Stimulated activated CD8-positive, alpha-beta memory T cell treated with anti-CD3 and anti-CD28 coated beads, Interleukin-2, amount 100 ng/mL, for 1 hour (primary cell): ENCODE measurements around the gene LSM4.

Source experiments
- DNase-seq, 2 donors: peaks; one replicate each; pipeline ENCODE4 v3.0.0-alpha.2; 2020; ENCODE audit warnings: low read depth in 2 of 2

LSM4 gene

DNA sequence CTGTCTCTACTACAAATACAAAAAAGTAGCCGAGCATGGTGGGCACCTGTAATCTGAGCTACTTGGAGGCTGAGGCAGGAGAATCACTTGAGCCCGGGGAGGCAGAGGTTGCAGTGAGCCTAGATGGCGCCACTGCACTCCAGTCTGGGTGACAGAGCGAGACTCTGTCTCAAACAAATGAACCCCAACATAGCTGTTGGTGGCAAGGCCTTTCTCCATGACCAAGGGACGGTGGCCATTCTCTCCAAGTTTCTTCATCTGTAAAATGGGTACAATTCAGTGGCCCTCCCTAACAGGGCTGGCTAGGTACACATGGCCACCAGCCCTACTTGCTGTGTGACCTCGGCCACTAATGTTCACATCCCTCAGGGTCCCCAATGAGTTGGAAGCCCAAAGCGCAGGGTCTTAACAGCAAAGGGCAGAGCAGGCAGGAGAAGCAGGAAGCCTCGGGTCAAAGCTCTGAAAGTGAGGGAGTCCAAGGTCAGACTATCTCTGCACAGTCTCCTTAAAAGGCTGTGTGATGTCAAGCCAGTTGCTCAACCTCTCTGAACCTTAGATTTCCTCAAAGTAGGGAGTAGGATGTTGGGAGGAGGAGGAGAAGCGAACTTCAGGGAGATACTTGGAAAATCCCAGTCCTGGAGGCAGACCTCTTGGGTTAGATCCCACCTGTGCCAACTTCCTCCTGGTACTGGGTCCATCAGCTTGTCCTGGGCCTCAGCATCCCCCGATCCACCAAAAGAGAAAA is 44.2 kb downstream of the LSM4 start:
- DNase-seq = no peak

DNA sequence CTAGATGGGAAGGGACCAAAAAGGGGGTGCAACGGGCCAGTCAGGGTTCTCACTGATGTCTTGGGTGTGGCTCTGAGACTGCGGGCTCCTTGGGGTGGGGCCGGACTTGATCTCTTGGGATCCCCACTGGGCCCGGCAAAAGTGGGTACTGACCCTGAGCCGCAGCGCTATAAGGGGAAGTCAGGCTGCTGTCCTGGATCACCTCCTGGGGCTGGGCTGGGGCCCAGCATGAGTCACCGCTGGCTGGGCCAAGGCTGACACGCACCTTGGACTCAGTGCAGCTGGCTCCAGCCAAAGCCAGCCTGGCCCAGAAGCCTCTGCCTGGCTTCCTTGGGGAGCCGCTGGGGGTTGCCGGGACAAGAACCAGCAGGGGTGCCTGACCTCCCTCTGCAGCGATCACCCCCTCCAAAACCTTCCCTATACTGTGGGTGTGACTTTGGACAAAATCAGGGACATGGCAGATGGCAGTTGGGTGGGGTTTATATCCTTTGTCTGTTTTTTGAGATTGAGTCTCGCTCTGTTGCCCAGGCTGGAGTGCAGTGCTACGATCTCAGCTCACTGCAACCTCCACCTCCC is 48.0 kb downstream of the LSM4 start:
- no peak for DNase-seq

DNA sequence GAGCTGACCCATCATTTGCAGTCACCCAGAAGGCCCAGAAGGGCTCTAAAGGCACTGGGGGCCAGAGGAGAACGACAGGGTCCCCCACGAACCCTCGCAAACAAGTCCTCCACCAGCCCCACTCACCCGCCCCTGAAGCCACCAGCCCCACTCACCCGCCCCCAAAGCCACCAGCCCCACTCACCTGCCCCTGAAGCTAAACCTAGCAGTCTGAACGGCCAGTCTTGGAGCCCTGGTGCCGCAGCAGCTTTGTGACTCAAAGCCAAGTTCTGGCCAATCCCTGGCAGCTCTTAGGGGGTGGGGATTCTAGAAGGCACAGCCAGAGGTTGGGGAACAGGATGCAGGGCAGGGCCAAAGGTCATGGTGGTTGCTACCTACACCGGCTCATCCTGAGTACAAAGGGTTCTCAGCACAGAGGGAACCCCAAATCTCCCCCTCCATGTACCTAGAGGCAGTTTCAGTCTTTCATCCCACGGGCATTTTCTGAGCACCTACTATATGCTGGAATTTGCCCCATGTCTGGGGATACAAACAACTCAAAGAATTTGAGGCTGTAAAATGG is 48.6 kb downstream of the LSM4 start, which contains the start of gene IQCN:
IQCN (minus strand) TSS at position 234 of the 562 bp plus-strand sequence. CDS start 4,974 bp downstream, outside the sequence.
- DNase-seq = no peak

DNA sequence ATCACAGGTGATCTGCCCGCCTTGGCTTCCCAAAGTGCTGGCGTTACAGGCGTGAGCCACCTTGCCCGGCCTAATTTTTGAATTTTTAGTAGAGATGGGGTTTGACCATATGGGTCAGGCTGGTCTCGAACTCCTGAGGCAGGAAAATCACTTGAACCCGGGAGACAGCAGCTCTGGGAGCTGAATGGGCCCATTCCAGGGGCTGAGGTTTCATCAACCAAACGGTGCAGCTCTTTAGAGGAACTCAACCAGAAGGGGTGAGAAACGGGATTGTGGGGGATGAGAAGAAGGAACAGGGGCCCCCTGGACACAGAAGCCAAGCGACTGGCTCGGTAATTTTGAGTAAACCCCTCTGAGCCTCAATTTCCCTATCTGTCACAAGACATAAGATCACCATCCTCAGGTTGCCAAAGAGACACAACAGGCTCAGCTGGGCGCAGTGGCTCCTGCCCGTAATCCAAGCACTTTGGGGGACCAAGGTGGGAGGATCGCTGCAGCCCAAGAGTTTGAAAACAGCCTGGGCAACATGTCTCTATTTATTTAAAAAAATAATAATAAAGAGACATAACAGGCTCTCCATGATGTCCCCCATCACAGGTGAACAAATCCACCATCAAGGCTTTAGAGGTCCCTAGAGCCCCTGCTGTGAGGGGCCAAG is 49.2 kb downstream of the LSM4 start:
- DNase-seq = no peak

DNA sequence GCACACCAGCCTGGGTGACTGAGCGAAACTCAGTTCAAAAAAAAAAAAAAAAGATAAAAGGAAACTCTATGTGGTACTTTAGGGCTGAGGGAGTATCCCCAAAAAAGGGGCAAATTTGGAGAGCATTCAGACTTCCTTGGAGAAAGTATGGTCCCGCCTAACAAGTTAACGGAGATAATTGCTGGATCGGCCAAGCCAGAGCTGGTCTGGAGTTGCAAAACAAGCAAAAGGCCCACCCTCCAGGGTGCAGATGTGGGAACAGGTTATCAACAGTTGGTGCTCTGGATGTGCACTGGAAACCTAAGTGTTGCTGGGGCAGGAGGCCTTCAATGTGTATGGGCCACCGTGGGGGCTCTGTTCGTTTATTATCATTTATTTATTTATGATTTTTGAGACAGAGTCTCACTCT is 51.4 kb downstream of the LSM4 start:
- DNase-seq = no peak

DNA sequence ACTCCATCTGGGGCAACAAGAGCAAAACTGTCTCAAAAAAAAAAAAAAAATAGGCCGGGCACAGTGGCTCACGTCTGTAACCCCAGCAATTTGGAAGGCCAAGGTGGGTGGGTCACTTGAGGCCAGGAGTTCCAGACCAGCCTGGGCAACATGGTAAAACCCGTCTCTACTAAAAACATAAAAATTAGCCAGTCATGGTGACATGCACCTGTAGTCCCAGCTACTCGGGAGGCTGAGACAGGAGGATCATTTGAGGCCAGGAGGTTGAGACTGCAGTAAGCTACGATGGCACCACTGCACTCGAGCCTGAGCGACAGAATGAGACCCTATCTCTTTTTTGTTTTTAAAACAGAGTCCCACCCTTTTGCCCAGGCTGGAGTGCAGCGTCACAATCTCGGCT is 52.5 kb downstream of the LSM4 start:
- DNase-seq = no peak

DNA sequence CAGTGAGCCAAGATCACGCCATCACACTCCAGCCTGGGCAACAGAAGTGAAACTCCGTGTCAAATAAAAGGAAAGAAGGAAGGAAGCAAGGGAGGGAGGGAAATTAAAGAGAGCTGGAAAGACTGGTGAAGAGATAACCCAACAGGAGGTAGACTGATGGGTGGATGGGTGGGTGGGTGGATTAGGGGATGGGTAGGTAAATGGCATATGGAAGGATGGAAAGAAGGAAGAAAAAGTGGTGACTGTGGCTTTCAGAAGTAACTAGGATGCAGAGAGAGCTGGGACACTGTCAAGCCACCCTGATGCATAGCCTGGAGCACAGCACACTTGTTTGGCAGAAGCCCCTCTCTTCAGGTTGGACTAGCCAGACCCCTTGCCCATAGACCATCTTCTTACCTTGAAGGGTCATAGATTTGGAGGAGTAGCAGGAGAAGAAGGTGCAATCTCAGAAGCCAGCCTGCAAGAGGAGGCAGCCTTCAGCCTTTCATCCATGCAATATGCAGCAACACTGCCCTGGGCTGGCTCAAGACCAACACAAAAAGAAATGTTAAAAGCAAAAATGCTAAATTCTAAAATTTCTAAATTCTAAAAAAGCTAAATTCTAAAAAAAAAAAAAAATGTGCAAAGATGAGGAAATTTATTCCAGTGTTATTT is 53.7 kb downstream of the LSM4 start:
- DNase-seq = no peak

DNA sequence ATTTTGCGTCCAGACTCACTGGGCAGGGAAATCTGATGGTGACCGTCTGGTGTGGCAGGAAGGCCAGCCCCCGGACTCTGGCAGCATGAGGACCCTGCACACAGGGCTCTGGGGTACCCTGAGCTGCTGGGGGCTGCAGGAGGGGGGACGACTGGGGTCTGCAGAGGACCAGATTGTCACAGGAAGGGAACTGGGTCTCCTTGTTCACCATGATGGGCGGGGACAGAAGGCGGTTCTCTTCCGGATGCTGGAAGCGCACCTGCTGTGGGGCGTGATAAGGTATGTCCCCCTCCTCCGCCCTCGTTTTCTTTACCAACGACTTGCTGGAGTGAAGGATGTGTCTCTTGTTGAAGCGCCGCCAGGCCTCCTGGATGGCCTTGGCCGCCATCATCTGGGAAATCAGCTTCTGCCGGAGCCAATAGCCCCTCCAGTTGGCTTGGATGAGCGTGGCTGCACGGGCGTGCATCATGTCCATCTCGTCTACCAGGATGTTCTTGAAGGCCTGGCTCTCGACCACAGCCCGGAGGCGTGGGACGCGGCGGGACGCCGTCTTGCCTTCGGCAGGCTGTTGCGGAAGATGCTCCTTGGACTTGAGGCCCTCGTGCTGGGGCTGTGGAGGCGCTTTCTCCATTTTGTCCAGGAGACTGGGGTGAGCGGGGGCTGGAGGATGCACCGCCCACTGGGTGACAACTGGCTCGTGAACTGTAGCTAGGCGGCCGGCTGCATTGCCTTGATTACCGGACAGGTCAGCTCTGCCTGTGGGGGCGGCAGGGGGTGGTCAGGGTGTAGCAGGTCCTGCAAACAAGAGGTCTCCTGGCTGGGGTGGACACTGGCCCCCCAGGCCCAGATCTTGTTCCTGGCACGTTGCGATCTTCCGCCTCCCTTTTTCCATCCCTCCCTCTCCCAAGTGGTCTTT is 55.8 kb downstream of the LSM4 start:
- no peak for DNase-seq

DNA sequence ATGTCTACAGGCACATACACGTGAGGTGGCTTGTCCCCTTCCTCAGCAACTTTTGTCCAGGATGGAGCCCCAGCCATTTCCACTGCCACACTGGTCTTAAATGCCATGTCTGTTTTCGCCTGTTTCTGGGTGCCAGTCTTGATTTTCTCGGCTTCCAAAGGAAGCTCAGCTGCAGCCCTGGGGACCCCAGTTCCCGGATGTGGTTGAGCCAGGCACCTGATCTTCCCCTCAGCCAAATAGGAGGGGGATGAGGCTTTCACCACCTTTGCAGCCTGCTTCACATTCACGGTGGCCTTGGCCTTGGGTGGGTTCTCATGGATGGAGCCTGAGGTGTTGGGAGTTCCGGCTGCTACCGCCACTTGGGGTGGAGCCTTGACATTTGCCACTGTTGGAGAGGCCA is 57.3 kb downstream of the LSM4 start:
- DNase-seq = no peak

DNA sequence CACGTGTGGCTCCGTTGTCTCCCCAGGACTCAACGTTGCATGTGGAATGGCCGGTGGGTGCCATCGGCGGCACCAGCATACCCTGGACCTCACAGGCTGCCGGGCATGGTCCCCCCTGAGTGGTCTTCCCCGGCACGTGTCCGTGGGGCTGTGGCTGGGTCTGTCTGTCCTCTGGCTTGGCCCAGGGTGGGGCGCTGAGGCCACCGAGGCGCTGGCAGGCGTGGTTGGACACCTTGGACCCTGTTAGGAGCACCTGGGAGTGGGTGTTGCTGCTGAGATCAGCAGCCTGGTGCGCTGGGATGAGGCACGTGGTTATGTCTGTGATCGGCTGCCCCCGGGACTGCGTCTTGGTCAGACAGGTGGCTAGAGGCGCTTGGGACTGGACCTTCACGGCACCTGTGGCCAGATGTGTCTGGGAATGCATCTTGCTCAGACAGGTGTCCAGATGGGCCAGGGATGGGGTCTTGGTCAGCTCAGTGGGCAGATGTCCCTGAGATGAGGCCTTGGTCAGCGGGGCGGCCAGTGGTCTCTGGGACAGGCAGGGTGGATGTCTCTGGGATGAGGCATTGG is 57.8 kb downstream of the LSM4 start:
- no peak for DNase-seq

DNA sequence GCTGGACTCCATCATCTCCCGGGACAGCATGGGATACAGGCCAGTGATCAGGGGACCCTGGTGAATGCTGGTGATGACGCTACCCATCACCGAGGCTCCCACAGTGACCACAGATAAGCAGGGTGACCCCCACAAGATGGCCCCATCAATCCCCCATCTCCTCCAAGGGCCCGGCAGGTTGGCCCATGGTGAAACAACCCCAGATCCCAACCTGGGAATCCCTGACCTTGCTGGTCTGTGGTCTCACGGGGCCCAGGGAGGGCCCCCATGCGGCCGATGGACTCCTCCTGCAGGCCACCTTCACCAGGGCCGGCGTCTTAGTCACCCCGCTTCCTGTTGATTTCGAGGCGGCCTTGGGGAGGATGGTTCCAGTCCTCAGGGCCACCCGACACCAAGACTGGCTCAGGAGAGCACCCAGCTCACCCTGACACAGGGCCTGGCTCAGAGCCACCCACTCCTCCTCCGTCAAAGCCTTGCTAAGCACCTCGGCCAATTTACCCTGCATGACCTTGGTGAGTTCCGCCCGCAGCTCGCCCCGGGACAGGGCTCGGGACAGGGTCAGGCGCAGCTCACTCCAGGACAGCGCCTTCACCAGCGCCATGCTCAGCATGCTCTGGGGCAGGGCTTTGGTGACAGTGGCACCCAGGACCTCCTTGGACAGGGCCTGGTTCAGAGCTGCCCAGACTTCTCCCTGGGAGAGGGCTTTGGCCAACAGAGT is 58.6 kb downstream of the LSM4 start:
- DNase-seq = no peak

DNA sequence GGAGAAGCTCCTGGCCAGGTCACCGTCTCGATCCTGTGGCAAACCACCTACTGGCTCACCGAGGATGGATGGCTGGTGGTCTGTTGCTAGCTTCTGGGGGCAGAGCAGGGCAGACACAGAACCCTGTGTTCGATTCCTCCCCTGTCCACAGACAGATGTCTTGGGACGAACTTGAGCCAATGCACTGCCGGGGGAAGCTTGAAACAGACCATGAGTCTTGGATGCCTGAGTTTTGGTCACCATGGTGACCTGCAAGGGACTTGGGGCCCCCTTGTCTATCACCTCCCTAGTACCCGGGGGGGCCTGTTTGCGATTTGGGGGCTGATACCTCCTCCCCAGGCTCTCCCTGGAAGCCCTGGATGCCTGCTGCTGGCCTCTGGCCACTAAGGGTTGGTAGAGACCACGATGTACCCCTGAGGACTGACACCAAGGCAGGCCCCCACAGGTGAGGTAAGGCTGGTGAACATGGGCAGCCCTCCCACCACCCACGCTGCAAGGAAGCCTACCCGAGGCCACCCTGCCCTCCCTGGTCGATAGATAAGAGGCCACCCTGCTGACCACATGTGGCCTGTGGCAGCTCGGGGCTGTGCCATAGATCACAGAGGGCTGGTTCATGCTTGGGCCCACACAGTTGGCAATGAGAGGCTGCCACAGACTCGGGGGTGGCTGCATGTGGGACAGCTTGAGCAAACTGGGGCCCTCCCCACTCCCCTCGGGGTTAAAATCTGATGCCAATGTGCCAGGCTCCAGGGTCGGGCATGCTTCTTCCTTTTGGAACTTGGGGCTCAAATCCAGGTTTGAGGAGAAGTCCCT is 59.3 kb downstream of the LSM4 start:
- DNase-seq = no peak

DNA sequence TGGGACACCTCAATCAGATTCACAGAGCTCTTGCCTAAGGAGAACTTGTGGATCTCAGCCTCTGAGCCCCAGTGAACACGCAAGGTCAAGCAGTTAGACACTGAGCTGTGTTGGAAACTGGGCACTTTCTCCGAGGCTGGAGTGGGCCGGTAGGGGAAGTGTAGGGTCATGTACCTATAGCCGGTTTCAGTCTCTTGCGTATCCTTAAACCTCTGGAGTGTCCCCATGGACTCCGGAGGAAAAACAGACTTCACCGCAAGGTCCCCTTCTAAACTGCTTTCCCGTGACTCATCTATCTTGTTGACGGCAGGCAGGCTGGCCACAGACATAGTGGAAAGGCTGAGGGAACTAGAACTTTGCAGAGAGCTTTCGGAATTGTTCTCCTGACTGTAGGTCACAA is 60.0 kb downstream of the LSM4 start:
- no peak for DNase-seq

DNA sequence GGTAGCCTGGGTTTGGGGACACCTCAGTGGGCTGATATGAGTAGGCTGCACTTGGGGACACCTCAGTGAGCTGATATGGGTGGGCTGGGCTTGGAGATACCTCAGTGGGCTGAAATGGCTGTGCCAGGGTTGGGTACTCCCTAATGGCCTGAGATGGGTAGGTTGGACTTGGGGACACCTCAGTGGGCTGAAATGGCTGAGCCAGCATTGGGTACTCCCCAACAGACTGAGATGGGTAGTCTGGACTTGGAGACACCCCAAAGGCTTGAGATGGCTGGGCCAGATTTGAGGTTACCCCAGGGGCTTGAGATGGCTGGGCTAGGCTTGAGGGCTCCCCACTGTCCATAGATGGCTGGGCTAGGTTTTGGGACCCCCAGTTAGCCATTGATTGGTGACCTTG is 60.7 kb downstream of the LSM4 start:
- DNase-seq = no peak

DNA sequence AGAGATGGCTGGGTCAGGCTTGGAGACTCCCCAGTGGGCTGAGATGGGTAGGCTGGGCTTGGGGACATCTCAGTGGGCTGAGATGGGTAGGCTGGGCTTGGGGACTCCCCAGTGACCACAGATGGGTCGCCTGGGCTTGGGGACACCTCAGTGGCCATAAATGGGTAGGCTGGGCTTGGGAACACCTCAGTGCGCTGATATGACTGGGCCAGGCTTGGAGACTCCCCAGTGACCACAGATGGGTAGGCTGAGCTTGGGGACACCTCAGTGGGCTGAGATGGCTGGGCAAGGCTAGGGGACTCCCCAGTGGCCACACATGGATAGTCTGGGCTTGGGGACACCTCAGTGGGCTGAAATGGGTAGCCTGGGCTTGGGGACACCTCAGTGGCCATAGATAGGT is 61.4 kb downstream of the LSM4 start:
- DNase-seq = no peak

DNA sequence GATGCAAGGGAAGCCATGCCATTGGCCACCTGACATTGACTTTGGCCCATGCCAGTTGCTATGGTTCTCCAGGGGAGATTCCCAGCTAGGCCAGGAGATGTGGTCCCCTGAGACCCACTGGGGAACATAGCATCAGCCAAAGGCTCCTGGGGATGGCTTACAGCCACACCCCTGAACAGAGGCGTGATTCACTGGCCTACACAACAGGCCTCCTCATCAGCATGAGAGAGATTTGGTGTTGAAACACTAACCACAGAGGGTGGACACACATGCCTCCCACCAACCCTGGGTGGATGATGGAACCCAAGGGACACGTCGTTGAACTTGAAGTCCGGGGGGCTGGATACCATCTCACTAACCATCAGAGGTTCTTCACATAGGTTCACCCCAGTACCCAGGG is 63.0 kb downstream of the LSM4 start:
- no peak for DNase-seq

DNA sequence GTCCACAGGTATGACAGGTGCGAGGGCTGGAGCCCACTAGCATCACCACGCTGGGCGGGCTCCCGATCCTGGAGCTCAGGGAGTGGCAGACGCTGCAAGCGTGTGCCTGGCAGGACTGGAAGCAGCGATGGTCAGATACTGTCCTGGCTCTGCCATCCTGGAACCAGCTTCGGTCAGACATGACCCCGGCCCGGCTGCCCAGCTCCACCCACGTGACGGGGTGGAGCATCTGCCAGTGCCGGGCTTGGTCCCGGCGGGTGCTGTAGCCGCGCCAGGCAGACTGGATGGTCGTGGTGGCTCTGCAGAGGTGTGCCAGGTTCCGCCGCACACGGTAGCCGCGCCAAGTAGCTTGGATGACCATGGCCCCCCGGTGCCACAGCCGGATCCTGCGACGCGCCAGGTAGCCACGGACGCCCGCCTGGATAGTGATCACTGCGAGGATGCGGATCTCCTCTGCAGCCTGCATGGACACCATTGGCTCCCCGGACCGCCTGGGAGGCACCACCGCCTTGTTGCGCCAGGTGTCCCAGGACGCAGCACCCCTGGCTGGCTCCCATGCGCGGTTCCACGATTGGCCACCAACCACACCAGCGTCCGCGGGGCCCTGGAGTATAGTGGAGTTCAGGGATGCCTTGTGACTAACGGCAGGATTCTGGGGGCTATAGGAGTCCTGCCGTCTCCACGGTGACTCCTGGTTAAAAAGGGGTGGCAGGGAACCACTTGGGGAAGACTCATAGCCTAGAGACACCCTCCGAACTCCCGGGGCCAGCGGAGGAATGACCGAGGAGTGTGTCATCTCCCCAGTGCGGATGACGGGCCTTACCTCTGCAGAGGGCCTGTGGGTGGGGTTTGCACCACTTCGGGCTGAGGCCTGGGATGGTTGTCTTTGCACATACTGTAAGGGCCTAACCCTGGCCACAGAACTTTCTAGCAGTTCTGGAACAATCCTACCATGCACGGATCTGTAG is 65.1 kb downstream of the LSM4 start:
- no peak for DNase-seq
